ENCODE data around the gene CC2D2B.

DNA sequence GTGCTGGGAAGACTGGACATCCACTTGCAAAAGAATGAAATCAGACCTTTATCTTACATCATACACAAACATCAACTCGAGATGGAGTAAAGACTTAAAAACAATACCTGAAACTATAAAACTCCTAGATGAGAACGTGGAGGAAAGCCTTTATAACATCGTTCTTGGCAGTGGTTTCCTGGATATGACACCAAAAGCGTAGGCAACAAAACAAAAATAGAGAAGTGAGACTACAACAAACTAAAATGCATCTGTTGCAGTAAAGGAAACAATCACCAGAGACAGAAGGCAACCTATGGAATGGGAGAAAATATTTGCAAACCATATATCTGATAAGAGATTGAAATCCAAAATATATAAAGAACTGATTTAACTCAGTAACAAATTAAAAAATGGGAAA lies 33.3 kb downstream of the CC2D2B start:
- no peak for TF ChIP-seq YY1 (IDR thresholded peaks at IDR 0.05)
- TF ChIP-seq, protein P1, sequence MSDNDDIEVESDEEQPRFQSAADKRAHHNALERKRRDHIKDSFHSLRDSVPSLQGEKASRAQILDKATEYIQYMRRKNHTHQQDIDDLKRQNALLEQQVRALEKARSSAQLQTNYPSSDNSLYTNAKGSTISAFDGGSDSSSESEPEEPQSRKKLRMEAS (IDR thresholded peaks at IDR 0.05): no peak
- no peak for TF ChIP-seq RAD21 (IDR thresholded peaks at IDR 0.05)
- TF ChIP-seq, protein P2, sequence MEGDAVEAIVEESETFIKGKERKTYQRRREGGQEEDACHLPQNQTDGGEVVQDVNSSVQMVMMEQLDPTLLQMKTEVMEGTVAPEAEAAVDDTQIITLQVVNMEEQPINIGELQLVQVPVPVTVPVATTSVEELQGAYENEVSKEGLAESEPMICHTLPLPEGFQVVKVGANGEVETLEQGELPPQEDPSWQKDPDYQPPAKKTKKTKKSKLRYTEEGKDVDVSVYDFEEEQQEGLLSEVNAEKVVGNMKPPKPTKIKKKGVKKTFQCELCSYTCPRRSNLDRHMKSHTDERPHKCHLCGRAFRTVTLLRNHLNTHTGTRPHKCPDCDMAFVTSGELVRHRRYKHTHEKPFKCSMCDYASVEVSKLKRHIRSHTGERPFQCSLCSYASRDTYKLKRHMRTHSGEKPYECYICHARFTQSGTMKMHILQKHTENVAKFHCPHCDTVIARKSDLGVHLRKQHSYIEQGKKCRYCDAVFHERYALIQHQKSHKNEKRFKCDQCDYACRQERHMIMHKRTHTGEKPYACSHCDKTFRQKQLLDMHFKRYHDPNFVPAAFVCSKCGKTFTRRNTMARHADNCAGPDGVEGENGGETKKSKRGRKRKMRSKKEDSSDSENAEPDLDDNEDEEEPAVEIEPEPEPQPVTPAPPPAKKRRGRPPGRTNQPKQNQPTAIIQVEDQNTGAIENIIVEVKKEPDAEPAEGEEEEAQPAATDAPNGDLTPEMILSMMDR (IDR thresholded peaks at IDR 0.05; ENCODE audit: low read depth, low read length, missing input control): no peak
- TF ChIP-seq, protein P3, sequence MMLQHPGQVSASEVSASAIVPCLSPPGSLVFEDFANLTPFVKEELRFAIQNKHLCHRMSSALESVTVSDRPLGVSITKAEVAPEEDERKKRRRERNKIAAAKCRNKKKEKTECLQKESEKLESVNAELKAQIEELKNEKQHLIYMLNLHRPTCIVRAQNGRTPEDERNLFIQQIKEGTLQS (IDR thresholded peaks at IDR 0.05): no peak
- TF ChIP-seq TAF1 (conservative IDR thresholded peaks at IDR 0.05): no peak
- no peak for TF ChIP-seq EGR1 (IDR thresholded peaks at IDR 0.05; ENCODE audit: low read depth in 2 of 2)
- no peak for TF ChIP-seq RXRA (IDR thresholded peaks at IDR 0.05)
- TF ChIP-seq, protein P4, sequence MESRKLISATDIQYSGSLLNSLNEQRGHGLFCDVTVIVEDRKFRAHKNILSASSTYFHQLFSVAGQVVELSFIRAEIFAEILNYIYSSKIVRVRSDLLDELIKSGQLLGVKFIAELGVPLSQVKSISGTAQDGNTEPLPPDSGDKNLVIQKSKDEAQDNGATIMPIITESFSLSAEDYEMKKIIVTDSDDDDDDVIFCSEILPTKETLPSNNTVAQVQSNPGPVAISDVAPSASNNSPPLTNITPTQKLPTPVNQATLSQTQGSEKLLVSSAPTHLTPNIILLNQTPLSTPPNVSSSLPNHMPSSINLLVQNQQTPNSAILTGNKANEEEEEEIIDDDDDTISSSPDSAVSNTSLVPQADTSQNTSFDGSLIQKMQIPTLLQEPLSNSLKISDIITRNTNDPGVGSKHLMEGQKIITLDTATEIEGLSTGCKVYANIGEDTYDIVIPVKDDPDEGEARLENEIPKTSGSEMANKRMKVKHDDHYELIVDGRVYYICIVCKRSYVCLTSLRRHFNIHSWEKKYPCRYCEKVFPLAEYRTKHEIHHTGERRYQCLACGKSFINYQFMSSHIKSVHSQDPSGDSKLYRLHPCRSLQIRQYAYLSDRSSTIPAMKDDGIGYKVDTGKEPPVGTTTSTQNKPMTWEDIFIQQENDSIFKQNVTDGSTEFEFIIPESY (IDR thresholded peaks at IDR 0.05): no peak
